HepG2 (cell line): ENCODE results near the gene CENPO. TPM values are rescaled to one million over a fixed set of nuclear protein-coding genes. Genes with fewer than 3 reads are reported as not detected.

Experiments
- AHDC1 ChIP-seq: sonication (generic); formaldehyde crosslinking; IDR thresholded peaks from 2 replicates; pipeline ENCODE4 v1.5.1; 2020; ENCODE audit warnings: mild to moderate bottlenecking, missing genetic modification reagents, borderline replicate concordance
- GATA4 ChIP-seq: sonication (generic); IDR thresholded peaks from 2 replicates; pipeline ENCODE4 v1.6.1; 2016; ENCODE audit warnings: antibody characterized with exemption, low read depth, borderline replicate concordance
- GPN1 ChIP-seq: sonication (generic); formaldehyde crosslinking; IDR thresholded peaks from 2 replicates; pipeline ENCODE4 v1.5.1; 2020; ENCODE audit warnings: missing genetic modification reagents, borderline replicate concordance
- JARID2 ChIP-seq: sonication (generic); formaldehyde crosslinking; IDR thresholded peaks from 2 replicates; pipeline ENCODE4 v1.8.1; 2023; ENCODE audit warnings: missing genetic modification reagents, inconsistent platforms; ENCODE audit not compliant: insufficient replicate concordance
- JDP2 ChIP-seq: sonication (generic); formaldehyde crosslinking; IDR thresholded peaks from 2 replicates; pipeline ENCODE4 v1.8.1; 2022; ENCODE audit warnings: missing genetic modification reagents, borderline replicate concordance
- KDM5A ChIP-seq: fragments of 200-600 bp; sonication (generic); IDR thresholded peaks from 2 replicates; pipeline ENCODE4 v1.7.0; 2018; ENCODE audit warnings: antibody characterized with exemption, mild to moderate bottlenecking, low read length, borderline replicate concordance
- MBNL3 ChIP-seq: fragments of 250-450 bp; sonication (Bioruptor Pico); conservative IDR thresholded peaks from 2 replicates; pipeline ENCODE4 v1.8.0; 2022; ENCODE audit warnings: mild to moderate bottlenecking, inconsistent platforms
- MTERF4 ChIP-seq: sonication (generic); formaldehyde crosslinking; IDR thresholded peaks from 2 replicates; pipeline ENCODE4 v1.8.0; 2023; ENCODE audit warnings: mild to moderate bottlenecking, missing genetic modification reagents
- NCOA2 ChIP-seq: sonication (generic); formaldehyde crosslinking; IDR thresholded peaks from 2 replicates; pipeline ENCODE4 v1.8.0; 2022; ENCODE audit warnings: inconsistent platforms
- PLRG1 ChIP-seq: fragments of 450-650 bp; conservative IDR thresholded peaks from 2 replicates; pipeline ENCODE4 v1.6.1; 2016
- SOX6 ChIP-seq, 2 experiments: fragments of 450-650 bp in 1 of 2; sonication (generic) in 1 of 2; formaldehyde crosslinking in 1 of 2; IDR thresholded peaks; 2 replicates each; pipeline versions ENCODE4 v1.4.0 to v1.6.1; 2017 to 2020; ENCODE audit warnings: antibody characterized with exemption in 1 of 2, mild to moderate bottlenecking in 1 of 2, missing genetic modification reagents in 1 of 2
- ZBTB34 ChIP-seq: sonication (generic); formaldehyde crosslinking; IDR thresholded peaks from 2 replicates; pipeline ENCODE4 v1.8.0; 2022; ENCODE audit warnings: mild to moderate bottlenecking, missing genetic modification reagents
- ZFX ChIP-seq: sonication (generic); formaldehyde crosslinking; IDR thresholded peaks from 2 replicates; pipeline ENCODE4 v1.4.0; 2020; ENCODE audit warnings: mild to moderate bottlenecking, low read depth, missing genetic modification reagents, moderate library complexity
- ZNF292 ChIP-seq: sonication (generic); formaldehyde crosslinking; IDR thresholded peaks from 2 replicates; pipeline ENCODE4 v1.8.1; 2022; ENCODE audit warnings: mild to moderate bottlenecking, low read depth, missing genetic modification reagents, borderline replicate concordance
- ZNF558 ChIP-seq: sonication (generic); formaldehyde crosslinking; IDR thresholded peaks from 2 replicates; pipeline ENCODE4 v1.9.0; 2022; ENCODE audit warnings: mild to moderate bottlenecking, missing genetic modification reagents, borderline replicate concordance
- polyA plus RNA-seq, 8 experiments: library from polyadenylated mRNA; depleted of rRNA in 3 of 8; stranded (reverse) in 7 of 8; unstranded in 1 of 8; fragments of >200 nt; fragmentation: Illumina TruSeq in 4 of 8; extraction: Trizol in 4 of 8; gene quantifications; 2 replicates each; pipeline versions ENCODE4 v1.2.1 to v1.2.3, GENCODE V29; 2011 to 2016; ENCODE audit warnings: low read depth in 4 of 8, missing spikeins in 1 of 8, mixed read lengths in 1 of 8; ENCODE audit not compliant: insufficient read depth in 1 of 8
- total RNA-seq, 5 experiments: library from RNA; depleted of rRNA; stranded (reverse); fragments of >200 nt; fragmentation: Illumina TruSeq; extraction: Trizol; gene quantifications; 2 replicates each; pipeline ENCODE4 v1.2.3, GENCODE V29; 2016; ENCODE audit warnings: low read depth in 1 of 5
- TF ChIP-seq, protein P1 (sequence below): IDR thresholded peaks from 2 replicates; pipeline ENCODE4 v1.6.1; 2016; ENCODE audit warnings: missing biosample characterization, missing genetic modification reagents, low read depth
- TF ChIP-seq, protein P2 (sequence below): sonication (generic); formaldehyde crosslinking; IDR thresholded peaks from 2 replicates; pipeline ENCODE4 v1.5.0; 2020; ENCODE audit warnings: mild to moderate bottlenecking, missing genetic modification reagents, borderline replicate concordance

Gene CENPO
- total and polyA plus RNA-seq, 2 of the 13 experiments (the other 11 are each of a cell fraction or from before 2014, with no cell fraction given): 19.7 to 35.5 TPM

- TF ChIP-seq AHDC1 (CRISPR knock-in tag) (no peak), ZFX (CRISPR knock-in tag) (no peak), MBNL3 (no peak), ZNF558 (CRISPR knock-in tag) (no peak; the same call in 1 of the 2 replicates), GPN1 (no peak), ZNF292 (CRISPR knock-in tag) (no peak; the same call in 1 of the 2 replicates), ZBTB34 (CRISPR knock-in tag) (no peak), JARID2 (no peak), SOX6 (IDR thresholded peaks at IDR 0.05) (no peak), SOX6 (CRISPR knock-in tag; IDR thresholded peaks at IDR 0.05) (no peak), MTERF4 (0 out of 2 replicates have a peak, but pooled peaks have one; percentile 74), JDP2 (CRISPR knock-in tag) (no peak), GATA4 (no peak), KDM5A (0 out of 2 replicates have a peak, but pooled peaks have one; percentile 55), PLRG1 (no peak), NCOA2 (no peak)
- TF ChIP-seq, protein P1, sequence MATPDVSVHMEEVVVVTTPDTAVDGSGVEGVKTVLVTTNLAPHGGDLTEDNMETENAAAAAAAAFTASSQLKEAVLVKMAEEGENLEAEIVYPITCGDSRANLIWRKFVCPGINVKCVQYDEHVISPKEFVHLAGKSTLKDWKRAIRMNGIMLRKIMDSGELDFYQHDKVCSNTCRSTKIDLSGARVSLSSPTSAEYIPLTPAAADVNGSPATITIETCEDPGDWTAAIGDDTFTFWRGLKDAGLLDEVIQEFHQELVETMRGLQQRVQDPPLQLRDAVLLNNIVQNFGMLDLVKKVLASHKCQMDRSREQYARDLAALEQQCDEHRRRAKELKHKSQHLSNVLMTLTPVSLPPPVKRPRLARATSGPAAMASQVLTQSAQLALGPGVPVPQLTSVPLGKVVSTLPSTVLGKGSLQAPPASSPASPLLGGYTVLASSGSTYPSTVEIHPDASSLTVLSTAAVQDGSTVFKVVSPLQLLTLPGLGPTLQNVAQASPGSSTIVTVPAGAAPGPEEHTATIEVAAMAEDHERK: no peak
- TF ChIP-seq, protein P2, sequence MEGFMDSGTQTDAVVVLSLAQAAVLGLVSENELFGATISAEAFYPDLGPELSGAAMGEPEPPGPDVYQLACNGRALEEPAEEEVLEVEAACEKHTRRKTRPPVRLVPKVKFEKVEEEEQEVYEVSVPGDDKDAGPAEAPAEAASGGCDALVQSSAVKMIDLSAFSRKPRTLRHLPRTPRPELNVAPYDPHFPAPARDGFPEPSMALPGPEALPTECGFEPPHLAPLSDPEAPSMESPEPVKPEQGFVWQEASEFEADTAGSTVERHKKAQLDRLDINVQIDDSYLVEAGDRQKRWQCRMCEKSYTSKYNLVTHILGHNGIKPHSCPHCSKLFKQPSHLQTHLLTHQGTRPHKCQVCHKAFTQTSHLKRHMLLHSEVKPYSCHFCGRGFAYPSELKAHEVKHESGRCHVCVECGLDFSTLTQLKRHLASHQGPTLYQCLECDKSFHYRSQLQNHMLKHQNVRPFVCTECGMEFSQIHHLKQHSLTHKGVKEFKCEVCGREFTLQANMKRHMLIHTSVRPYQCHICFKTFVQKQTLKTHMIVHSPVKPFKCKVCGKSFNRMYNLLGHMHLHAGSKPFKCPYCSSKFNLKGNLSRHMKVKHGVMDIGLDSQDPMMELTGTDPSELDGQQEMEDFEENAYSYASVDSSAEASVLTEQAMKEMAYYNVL (CRISPR knock-in tag): no peak
These were observed 673 bp downstream of the CENPO start (continued) for GRCh38 chr2:24793761-24794435.
